Liver (tissue), 2 donors: ENCODE results near the gene TEC.

ENCODE experiments used
- YY1 ChIP-seq: IDR thresholded peaks from 2 replicates; pipeline ENCODE4 v1.6.1; 2016; ENCODE audit warnings: antibody characterized with exemption, mild to moderate bottlenecking
- TF ChIP-seq, protein P1 (sequence below): fragments of 150-350 bp; IDR thresholded peaks from 2 replicates; pipeline ENCODE4 v1.5.1; 2017; ENCODE audit warnings: improper control_type of control experiment, low read depth, low read length; ENCODE audit not compliant: missing input control
- donor health status: healthy.

DNA sequence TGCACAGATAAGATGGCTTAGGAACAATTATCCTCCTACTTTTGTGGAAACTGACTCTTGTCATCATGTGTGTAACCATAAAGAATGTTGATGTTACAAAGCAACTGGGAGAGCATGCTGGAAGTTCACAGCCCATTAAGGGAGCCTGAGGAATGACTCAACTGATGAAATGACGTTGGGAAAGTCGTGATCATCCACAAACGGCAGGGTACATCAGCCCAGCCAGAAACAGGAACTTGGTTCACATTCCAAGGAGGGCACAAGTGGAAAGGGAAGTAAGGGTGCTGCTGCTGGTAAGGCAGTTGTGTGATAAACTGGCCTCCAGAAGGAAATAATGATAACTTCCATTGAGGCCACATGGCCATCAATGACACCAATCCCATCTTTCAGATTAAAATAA lies 6.7 kb downstream of the TEC start:
- TF ChIP-seq, protein P1, sequence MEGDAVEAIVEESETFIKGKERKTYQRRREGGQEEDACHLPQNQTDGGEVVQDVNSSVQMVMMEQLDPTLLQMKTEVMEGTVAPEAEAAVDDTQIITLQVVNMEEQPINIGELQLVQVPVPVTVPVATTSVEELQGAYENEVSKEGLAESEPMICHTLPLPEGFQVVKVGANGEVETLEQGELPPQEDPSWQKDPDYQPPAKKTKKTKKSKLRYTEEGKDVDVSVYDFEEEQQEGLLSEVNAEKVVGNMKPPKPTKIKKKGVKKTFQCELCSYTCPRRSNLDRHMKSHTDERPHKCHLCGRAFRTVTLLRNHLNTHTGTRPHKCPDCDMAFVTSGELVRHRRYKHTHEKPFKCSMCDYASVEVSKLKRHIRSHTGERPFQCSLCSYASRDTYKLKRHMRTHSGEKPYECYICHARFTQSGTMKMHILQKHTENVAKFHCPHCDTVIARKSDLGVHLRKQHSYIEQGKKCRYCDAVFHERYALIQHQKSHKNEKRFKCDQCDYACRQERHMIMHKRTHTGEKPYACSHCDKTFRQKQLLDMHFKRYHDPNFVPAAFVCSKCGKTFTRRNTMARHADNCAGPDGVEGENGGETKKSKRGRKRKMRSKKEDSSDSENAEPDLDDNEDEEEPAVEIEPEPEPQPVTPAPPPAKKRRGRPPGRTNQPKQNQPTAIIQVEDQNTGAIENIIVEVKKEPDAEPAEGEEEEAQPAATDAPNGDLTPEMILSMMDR, result no peak
- TF ChIP-seq YY1, result no peak
